ENCODE data around the gene FTCD. TPM values are rescaled to one million over a fixed set of nuclear protein-coding genes. Genes with fewer than 3 reads are reported as not detected.

FTCD gene
- total and polyA plus RNA-seq, 2 of the 8 experiments (the other 6 are each of a cell fraction or from before 2014, with no cell fraction given): 3.3 to 4.9 TPM

GRCh38 chr21:46159841-46160656 lies 4.7 kb upstream of the FTCD start (continued):
- TF ChIP-seq JUND (IDR thresholded peaks at IDR 0.05; ENCODE audit: low read length) (no peak), RBBP5 (IDR thresholded peaks at IDR 0.05; ENCODE audit: borderline replicate concordance, low read depth, low read length) (no peak), USF2 (IDR thresholded peaks at IDR 0.05; ENCODE audit: low read length) (no peak), CTCF (IDR thresholded peaks at IDR 0.05; ENCODE audit: control extremely low read depth in 1 of 3, insufficient read depth in 1 of 3, low read depth in 1 of 3, low read length in 3 of 3) (no peak), GTF2F1 (IDR thresholded peaks at IDR 0.05; ENCODE audit: borderline replicate concordance, low read depth, low read length) (no peak), KDM1A (IDR thresholded peaks at IDR 0.05; ENCODE audit: borderline replicate concordance, low read length) (no peak), EZH2 (IDR thresholded peaks at IDR 0.05; ENCODE audit: low read depth, low read length, severe bottlenecking) (no peak)

All from H1 (cell line).